ENCODE results near the gene ERO1B.
A peak's percentile ranks its signal among the peaks of the same experiment; 100 is the strongest.
"Not testable (repeated sequence)": the region's sequence is repeated elsewhere in the genome, so short reads cannot be mapped to it uniquely, and the experiment has no call there.

Gene ERO1B

DNA sequence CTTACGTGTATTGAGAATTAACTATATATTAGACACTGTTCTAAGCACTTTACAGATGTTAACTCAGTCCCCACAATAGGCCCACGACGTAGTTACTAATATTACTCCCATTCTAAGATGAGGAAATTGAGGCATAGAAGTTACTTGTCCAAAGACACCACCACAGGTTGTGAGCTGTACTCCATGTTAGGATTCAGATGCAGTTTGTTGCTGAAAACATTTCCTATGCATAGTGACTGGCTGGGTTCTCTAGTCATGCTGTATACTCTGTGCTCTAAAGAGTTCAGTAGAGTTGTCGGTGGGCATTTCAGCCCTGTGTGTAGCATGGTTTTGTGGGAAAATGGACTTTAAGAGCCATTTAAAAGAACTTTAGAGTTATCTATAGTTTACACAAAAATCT, 74.2 kb downstream of the ERO1B start:
- Histone ChIP-seq H3K4me1 (ENCODE audit: control insufficient read depth, insufficient read depth, low read length) (peaks cover 15% of the 10 kb centered on the region), H3K9ac (ENCODE audit: low read depth, low read length) (no peak overlapping the region), H3K36me3 (ENCODE audit: insufficient read depth, low read length) (no peaks in the 10 kb centered on the region), H3K4me2 (ENCODE audit: low read length) (no peak overlapping the region), H3K27me3 (ENCODE audit: control insufficient read depth, insufficient read depth, low read length) (no peaks in the 10 kb centered on the region), H3K9me3 (replicated peaks; ENCODE audit: low read length) (no peaks in the 10 kb centered on the region), H3K4me3 (ENCODE audit: low read length) (no peak overlapping the region)

DNA sequence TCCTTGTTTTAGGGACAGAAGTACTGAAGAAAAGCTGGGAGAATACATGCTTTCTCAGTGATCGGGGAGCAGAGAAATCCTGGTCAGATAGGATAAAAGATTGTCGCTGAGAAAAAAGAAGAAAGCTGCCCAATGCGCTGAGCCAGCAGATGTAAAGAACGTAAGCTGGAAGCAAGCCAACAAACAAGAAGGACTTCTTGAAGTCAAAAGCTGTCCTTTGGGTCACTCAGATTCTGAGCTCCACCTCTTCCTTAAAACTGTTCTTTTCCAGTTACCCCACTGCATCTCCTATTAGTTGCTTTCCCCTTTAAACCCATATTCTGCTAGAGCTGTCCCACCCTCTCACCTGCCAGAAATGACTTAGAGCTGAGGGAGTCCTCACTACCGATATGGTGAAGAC, 74.6 kb downstream of the ERO1B start:
- no peaks in the 10 kb centered on the region for H3K9me3 ChIP-seq (replicated peaks; ENCODE audit: low read length)
- H3K9ac ChIP-seq (ENCODE audit: low read depth, low read length) = no peak overlapping the region
- H3K4me1 ChIP-seq (ENCODE audit: control insufficient read depth, insufficient read depth, low read length) = peaks cover 15% of the 10 kb centered on the region
- H3K36me3 ChIP-seq (ENCODE audit: insufficient read depth, low read length) = no peaks in the 10 kb centered on the region
- H3K27me3 ChIP-seq (ENCODE audit: control insufficient read depth, insufficient read depth, low read length) = no peaks in the 10 kb centered on the region
- no peak overlapping the region for H3K4me2 ChIP-seq (ENCODE audit: low read length)
- H3K4me3 ChIP-seq (ENCODE audit: low read length) = no peak overlapping the region

DNA sequence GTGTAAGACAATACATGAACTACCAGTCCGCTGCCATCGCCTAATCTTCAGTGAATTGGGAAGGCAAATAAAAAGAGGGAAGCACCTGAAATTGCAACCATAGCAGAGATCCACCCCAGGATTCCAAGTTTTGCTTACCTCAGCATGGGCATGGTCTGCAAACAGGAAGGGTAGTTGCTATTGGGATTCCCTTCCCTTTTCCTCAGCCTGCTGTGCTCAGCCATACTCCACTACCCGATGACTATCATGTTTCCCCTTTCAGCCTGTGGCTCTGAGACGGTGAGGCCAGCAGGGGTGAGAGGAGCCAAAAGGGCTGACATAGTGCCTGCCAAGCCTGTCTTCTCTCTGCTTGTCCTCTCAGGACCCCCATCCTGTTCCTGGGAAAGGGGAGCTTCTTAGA, 75.2 kb downstream of the ERO1B start:
- Histone ChIP-seq H3K27me3 (ENCODE audit: control insufficient read depth, insufficient read depth, low read length) (no peaks in the 10 kb centered on the region), H3K36me3 (ENCODE audit: insufficient read depth, low read length) (no peaks in the 10 kb centered on the region), H3K4me1 (ENCODE audit: control insufficient read depth, insufficient read depth, low read length) (peaks cover 15% of the 10 kb centered on the region), H3K9me3 (replicated peaks; ENCODE audit: low read length) (no peaks in the 10 kb centered on the region), H3K9ac (ENCODE audit: low read depth, low read length) (no peak overlapping the region), H3K4me2 (ENCODE audit: low read length) (no peak overlapping the region), H3K4me3 (ENCODE audit: low read length) (no peak overlapping the region)

DNA sequence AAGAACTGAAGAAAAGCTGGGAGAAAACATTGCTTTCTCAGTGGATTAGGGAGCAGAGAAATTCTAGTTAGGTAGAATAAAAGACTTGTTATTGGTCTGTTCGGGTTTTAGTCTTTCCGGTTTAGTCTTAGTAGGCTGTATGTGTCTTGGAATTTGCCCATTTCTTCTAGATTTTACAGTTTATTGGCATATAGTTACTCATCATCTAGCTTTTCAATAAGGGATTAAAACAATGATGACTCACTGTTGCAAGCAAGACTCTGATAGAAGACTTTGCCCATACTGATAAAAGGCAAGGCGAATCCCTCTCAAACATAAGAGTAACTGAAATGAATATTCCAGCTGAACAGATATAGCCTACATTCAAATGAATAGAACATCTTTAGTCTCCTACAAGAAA, 77.1 kb downstream of the ERO1B start:
- Histone ChIP-seq H3K9ac (ENCODE audit: low read depth, low read length) (no peak overlapping the region), H3K9me3 (replicated peaks; ENCODE audit: low read length) (peaks cover 5% of the 10 kb centered on the region), H3K4me2 (ENCODE audit: low read length) (peak overlapping the region; percentile 15), H3K4me3 (ENCODE audit: low read length) (no peak overlapping the region), H3K4me1 (ENCODE audit: control insufficient read depth, insufficient read depth, low read length) (peaks cover 15% of the 10 kb centered on the region), H3K36me3 (ENCODE audit: insufficient read depth, low read length) (peaks cover 3% of the 10 kb centered on the region), H3K27me3 (ENCODE audit: control insufficient read depth, insufficient read depth, low read length) (no peaks in the 10 kb centered on the region)

DNA sequence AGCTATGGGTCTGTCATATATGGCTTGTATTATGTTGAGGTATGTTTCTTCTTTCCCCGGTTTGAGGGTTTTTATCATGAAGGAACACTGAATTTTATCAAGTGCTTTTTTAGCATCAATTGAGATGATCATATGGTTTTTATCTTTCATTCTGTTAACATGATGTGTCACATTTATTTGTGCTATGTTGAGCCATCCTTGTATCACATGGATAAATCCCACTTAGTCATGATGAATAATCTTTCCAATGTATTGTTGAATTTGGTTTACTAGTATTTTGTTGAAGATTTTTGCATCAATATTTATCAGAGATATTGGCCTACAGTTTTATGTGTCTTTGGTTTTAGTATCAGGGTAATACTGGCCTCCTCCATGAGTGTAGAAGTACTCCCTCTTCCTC, 77.7 kb downstream of the ERO1B start:
- Histone ChIP-seq H3K9ac (ENCODE audit: low read depth, low read length) (no peak overlapping the region), H3K4me3 (ENCODE audit: low read length) (no peak overlapping the region), H3K4me1 (ENCODE audit: control insufficient read depth, insufficient read depth, low read length) (peaks cover 15% of the 10 kb centered on the region), H3K4me2 (ENCODE audit: low read length) (peak overlapping the region; percentile 15), H3K27me3 (ENCODE audit: control insufficient read depth, insufficient read depth, low read length) (no peaks in the 10 kb centered on the region), H3K36me3 (ENCODE audit: insufficient read depth, low read length) (peaks cover 3% of the 10 kb centered on the region), H3K9me3 (replicated peaks; ENCODE audit: low read length) (peaks cover 5% of the 10 kb centered on the region)

DNA sequence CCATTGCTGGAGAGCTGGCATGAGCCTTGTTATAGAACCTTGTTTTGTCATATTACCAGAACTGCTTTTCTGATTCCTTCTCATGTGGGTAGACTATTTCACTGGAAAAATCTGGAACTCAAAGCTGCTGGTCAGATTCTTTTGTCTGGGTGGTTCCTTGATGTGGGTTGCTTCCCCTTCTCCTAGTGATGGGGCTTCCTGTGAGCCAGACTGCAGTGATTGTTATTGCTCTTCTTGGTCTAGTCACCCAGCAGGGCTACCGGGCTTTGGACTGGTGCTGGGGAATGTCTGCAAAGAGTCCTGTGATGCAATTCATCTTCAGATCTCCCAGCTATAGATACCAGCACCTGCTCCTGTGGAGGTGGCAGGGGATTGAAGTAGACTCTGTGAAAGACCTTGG, 80.0 kb downstream of the ERO1B start:
- Histone ChIP-seq H3K36me3 (ENCODE audit: insufficient read depth, low read length) (peaks cover 3% of the 10 kb centered on the region), H3K27me3 (ENCODE audit: control insufficient read depth, insufficient read depth, low read length) (no peaks in the 10 kb centered on the region), H3K4me3 (ENCODE audit: low read length) (no peak overlapping the region), H3K4me1 (ENCODE audit: control insufficient read depth, insufficient read depth, low read length) (peaks cover 15% of the 10 kb centered on the region), H3K4me2 (ENCODE audit: low read length) (no peak overlapping the region), H3K9ac (ENCODE audit: low read depth, low read length) (no peak overlapping the region), H3K9me3 (replicated peaks; ENCODE audit: low read length) (peaks cover 5% of the 10 kb centered on the region)

DNA sequence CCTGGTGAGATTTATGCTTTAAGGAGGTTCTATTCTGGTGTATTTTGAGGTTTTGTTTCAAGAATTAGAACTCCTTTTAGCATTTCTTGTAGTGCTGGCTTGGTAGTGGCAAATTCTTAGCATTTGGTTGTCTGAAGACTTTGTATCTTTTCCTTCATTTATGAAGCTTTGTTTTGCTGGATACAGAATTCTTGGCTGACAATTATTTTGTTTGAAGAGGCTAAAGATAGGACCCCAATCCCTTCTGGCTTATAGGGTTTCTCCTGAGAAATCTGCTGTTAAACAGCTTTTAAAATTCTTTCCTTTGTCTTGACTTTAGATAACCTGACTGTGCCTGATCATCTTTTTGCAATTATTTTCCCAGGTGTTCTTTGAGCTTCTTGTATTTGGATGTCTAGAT, 80.8 kb downstream of the ERO1B start:
- no peaks in the 10 kb centered on the region for H3K27me3 ChIP-seq (ENCODE audit: control insufficient read depth, insufficient read depth, low read length)
- H3K36me3 ChIP-seq (ENCODE audit: insufficient read depth, low read length) = peaks cover 3% of the 10 kb centered on the region
- H3K4me1 ChIP-seq (ENCODE audit: control insufficient read depth, insufficient read depth, low read length) = peaks cover 15% of the 10 kb centered on the region
- H3K4me3 ChIP-seq (ENCODE audit: low read length) = no peak overlapping the region
- no peak overlapping the region for H3K9ac ChIP-seq (ENCODE audit: low read depth, low read length)
- H3K4me2 ChIP-seq (ENCODE audit: low read length) = no peak overlapping the region
- H3K9me3 ChIP-seq (replicated peaks; ENCODE audit: low read length) = peaks cover 5% of the 10 kb centered on the region

DNA sequence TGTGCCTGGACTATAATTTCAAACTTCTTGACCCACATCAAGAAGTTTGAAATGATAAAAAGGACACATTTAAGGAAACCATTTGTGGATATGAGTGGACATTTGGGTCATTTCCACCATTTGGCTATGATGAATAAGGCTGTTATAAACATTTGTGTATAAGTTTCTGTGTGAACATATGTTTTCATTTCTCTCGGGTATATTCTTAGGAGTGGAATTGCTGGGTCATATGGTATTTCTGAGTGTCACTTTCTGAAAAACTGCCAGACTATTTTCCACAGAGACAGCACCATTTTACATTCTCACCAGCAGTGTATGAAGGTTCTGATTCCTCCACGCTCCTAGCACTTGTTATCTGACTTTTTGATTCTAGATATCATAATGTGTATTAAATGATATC, 88.6 kb downstream of the ERO1B start:
- no peak overlapping the region for H3K4me3 ChIP-seq (ENCODE audit: low read length)
- no peak overlapping the region for H3K9ac ChIP-seq (ENCODE audit: low read depth, low read length)
- no peaks in the 10 kb centered on the region for H3K9me3 ChIP-seq (replicated peaks; ENCODE audit: low read length)
- H3K27me3 ChIP-seq (ENCODE audit: control insufficient read depth, insufficient read depth, low read length) = no peaks in the 10 kb centered on the region
- H3K4me2 ChIP-seq (ENCODE audit: low read length) = no peak overlapping the region
- no peaks in the 10 kb centered on the region for H3K4me1 ChIP-seq (ENCODE audit: control insufficient read depth, insufficient read depth, low read length)
- H3K36me3 ChIP-seq (ENCODE audit: insufficient read depth, low read length) = peaks cover 2% of the 10 kb centered on the region

DNA sequence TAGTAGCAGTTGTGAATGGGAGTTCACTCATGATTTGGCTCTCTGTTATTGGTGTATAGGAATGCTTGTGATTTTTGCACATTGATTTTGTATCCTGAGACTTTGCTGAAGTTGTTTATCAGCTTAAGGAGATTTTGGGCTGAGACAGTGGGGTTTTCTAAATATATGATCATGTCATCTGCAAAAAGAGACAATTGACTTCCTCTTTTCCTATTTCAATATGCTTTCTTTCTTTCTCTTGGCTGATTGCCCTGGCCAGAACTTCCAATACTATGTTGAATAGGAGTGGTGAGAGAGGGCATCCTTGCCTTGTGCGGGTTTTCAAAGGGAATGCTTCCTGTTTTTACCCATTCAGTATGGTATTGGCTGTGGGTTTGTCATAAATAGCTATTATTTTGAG, 93.7 kb downstream of the ERO1B start:
- not testable (repeated sequence) for H3K4me3 ChIP-seq (ENCODE audit: low read length); H3K9me3 ChIP-seq (replicated peaks; ENCODE audit: low read length); H3K9ac ChIP-seq (ENCODE audit: low read depth, low read length); H3K4me2 ChIP-seq (ENCODE audit: low read length); H3K27me3 ChIP-seq (ENCODE audit: control insufficient read depth, insufficient read depth, low read length); H3K36me3 ChIP-seq (ENCODE audit: insufficient read depth, low read length); H3K4me1 ChIP-seq (ENCODE audit: control insufficient read depth, insufficient read depth, low read length)

DNA sequence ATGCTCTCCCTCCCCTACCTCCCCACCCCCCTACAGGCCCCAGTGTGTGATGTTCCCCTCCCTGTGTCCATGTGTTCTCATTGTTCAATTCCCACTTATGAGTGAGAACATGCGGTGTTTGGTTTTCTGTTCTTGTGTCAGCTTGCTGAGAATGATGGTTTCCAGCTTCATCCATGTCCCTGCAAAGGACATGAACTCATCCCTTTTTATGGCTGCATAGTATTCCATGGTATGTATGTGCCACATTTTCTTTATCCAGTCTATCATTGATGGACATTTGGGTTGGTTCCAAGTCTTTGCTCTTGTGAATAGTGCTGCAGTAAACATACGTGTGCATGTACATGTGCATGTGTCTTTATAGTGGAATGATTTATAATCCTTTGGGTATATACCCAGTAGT, 95.3 kb downstream of the ERO1B start:
- not testable (repeated sequence) for H3K4me2 ChIP-seq (ENCODE audit: low read length); H3K9me3 ChIP-seq (replicated peaks; ENCODE audit: low read length); H3K4me1 ChIP-seq (ENCODE audit: control insufficient read depth, insufficient read depth, low read length); H3K36me3 ChIP-seq (ENCODE audit: insufficient read depth, low read length); H3K9ac ChIP-seq (ENCODE audit: low read depth, low read length); H3K27me3 ChIP-seq (ENCODE audit: control insufficient read depth, insufficient read depth, low read length); H3K4me3 ChIP-seq (ENCODE audit: low read length)

DNA sequence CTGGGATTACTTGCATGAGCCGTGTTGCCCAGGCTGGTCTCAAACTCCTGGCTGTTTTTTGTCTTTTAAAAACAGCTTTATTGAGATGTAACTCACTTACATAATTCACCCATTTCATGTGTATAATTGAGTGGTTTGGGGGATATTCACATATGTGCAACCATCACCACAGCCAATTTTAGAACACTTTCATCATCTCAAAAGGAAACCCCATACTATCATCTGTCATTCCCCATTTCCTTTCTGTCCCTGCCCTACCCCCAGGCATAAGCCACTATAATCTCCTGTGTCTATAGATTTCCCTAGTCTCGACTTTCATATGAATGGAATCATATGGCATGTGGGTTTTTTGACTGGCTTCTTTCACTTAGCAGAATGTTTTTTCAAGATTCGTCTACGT, 96.1 kb downstream of the ERO1B start:
- H3K4me3 ChIP-seq (ENCODE audit: low read length) = no peak overlapping the region
- H3K9ac ChIP-seq (ENCODE audit: low read depth, low read length) = no peak overlapping the region
- no peaks in the 10 kb centered on the region for H3K9me3 ChIP-seq (replicated peaks; ENCODE audit: low read length)
- H3K27me3 ChIP-seq (ENCODE audit: control insufficient read depth, insufficient read depth, low read length) = no peaks in the 10 kb centered on the region
- H3K4me1 ChIP-seq (ENCODE audit: control insufficient read depth, insufficient read depth, low read length) = peaks cover 5% of the 10 kb centered on the region
- no peaks in the 10 kb centered on the region for H3K36me3 ChIP-seq (ENCODE audit: insufficient read depth, low read length)
- no peak overlapping the region for H3K4me2 ChIP-seq (ENCODE audit: low read length)

DNA sequence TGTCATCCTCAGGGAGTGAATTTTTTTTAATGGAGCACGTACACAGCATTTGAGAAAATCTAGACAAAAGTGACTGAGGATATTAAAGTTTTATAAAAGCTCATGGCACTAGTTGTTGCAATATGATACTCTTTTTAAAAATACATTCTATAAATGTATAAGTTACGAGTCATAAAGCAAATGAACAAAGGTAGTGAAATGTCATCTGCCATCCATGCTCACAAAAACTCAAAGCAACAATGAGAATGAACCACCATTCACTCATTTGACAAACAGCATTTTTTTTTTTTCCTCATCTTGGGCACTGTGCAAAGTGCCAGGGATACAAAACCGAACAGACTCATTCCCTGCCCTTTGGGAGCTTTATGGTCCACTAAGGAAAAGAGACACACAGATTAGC, 100.7 kb downstream of the ERO1B start:
- H3K4me1 ChIP-seq (ENCODE audit: control insufficient read depth, insufficient read depth, low read length) = peaks cover 5% of the 10 kb centered on the region
- H3K9me3 ChIP-seq (replicated peaks; ENCODE audit: low read length) = no peaks in the 10 kb centered on the region
- no peak overlapping the region for H3K9ac ChIP-seq (ENCODE audit: low read depth, low read length)

More for the DNA sequence above, 100.7 kb downstream of the ERO1B start:
- Histone ChIP-seq H3K27me3 (ENCODE audit: control insufficient read depth, insufficient read depth, low read length) (no peaks in the 10 kb centered on the region), H3K4me3 (ENCODE audit: low read length) (no peak overlapping the region), H3K4me2 (ENCODE audit: low read length) (peak overlapping the region; percentile 43), H3K36me3 (ENCODE audit: insufficient read depth, low read length) (no peaks in the 10 kb centered on the region)
